ENCODE results near the gene MBOAT1.

- no peak for TF ChIP-seq EZH2 (IDR thresholded peaks at IDR 0.05; ENCODE audit: borderline replicate concordance)
- TF ChIP-seq, protein P1, sequence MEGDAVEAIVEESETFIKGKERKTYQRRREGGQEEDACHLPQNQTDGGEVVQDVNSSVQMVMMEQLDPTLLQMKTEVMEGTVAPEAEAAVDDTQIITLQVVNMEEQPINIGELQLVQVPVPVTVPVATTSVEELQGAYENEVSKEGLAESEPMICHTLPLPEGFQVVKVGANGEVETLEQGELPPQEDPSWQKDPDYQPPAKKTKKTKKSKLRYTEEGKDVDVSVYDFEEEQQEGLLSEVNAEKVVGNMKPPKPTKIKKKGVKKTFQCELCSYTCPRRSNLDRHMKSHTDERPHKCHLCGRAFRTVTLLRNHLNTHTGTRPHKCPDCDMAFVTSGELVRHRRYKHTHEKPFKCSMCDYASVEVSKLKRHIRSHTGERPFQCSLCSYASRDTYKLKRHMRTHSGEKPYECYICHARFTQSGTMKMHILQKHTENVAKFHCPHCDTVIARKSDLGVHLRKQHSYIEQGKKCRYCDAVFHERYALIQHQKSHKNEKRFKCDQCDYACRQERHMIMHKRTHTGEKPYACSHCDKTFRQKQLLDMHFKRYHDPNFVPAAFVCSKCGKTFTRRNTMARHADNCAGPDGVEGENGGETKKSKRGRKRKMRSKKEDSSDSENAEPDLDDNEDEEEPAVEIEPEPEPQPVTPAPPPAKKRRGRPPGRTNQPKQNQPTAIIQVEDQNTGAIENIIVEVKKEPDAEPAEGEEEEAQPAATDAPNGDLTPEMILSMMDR (IDR thresholded peaks at IDR 0.05; ENCODE audit: poor library complexity) = no peak
- no peak for TF ChIP-seq EZH2phosphoT487 (IDR thresholded peaks at IDR 0.05; ENCODE audit: low read depth, severe bottlenecking, unreplicated experiment)
Measured at GRCh38 chr6:20084411-20084810, 127.9 kb downstream of the MBOAT1 start.

Data from hepatocyte (in vitro differentiated cells).